Fibroblast of upper back skin (primary cell): ENCODE results near the gene WFDC10A.
A peak's percentile ranks its signal among the peaks of the same experiment; 100 is the strongest.
"Not testable (repeated sequence)": the region's sequence is repeated elsewhere in the genome, so short reads cannot be mapped to it uniquely, and the experiment has no call there.

Experiments
- DNase-seq: peaks from one replicate; pipeline ENCODE4 v3.0.0-alpha.2; 2013

WFDC10A gene

DNA sequence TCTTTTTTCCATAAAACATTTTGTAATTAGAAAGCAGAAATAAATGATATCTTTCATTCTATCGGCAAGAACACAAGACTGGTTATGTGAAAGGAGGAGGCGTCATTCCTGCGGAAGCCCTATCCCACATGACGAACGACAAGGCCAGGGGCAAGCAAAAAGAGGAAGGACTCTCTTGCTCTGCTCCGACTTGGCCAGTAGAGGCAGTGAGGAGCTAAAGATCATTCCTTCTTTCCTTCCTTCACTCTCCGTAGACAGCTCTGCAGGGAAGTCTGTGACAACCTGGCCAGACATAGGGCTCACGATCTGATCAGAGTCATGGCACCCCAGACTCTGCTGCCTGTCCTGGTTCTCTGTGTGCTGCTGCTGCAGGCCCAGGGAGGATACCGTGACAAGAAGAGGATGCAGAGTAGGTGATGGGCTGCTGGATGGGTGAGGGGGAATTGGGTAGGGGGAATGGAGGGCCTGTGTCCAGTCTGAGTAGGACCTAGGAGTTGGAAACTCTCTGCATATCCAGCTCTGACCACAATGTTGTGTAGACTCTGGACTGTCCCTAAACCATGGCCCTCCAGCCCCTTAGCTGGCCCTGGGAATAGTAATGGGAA, at the start of gene WFDC10A:
WFDC10A (plus strand) TSS at position 244 of the 605 bp plus-strand sequence; CDS start at position 319, 75 bp downstream.
- DNase-seq: peak; percentile 52

DNA sequence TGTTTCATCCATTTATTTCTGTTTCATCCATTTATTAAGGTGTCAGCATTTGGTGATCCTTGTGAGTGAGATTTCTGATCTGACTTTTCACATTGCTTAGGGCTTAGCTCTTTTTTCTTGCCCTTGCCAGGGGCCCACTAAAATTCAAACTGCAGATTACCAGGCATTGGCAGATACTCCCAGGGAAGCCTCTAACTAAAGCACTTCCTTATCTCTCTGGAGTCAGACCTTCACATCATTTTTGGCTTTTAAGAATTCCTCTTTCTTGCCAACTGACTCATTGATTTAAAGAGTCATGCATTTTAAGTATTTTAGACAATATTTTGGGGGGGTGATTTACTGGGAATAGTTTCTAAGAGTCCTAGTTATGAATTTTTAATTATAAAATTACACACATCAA, 47.8 kb upstream of the WFDC10A start:
- no peak for DNase-seq

DNA sequence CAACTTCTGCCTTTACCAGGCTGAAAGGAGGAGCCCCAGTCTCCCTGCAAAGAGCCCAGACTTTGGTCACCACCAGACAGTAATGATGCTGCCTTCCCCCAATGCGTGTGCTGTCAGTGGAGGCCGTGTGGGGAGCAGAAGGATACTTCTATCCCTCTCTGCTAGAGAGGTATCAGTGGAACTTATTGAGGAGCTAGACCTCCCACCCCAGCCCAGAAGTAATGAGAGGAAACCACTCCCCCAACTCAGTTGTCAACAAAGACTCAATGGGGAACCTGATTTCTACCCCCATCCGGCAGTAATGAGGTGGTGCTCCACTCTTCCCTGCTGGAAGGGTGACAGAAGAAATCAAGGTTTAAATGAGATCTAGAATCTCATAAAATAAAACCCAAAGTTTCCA, 46.0 kb upstream of the WFDC10A start:
- DNase-seq: no peak

GRCh38 chr20:45584294-45584693, 45.2 kb upstream of the WFDC10A start:
- not testable (repeated sequence) for DNase-seq

DNA sequence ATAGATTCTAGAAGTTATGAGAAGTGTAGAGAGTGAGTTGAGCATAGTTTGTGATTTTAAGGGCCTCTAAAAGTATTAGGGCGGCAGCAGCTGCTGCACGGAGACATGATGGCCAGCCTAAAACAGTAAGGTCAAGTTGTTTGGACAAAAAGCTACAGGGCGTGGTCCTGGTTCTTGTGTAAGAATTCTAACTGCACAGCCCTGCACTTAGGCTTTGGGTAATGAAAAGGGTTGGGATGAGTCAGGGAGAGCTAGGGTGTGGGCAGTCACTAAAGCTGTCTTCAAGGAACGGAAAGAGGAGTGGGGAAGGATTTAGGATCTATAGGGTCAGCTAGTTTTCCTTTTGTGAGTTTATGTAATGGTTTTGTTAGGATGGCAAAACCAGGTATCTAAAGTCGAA, 43.6 kb upstream of the WFDC10A start:
- DNase-seq: not testable (repeated sequence)

GRCh38 chr20:45588800-45589199, 40.7 kb upstream of the WFDC10A start:
- no peak for DNase-seq

DNA sequence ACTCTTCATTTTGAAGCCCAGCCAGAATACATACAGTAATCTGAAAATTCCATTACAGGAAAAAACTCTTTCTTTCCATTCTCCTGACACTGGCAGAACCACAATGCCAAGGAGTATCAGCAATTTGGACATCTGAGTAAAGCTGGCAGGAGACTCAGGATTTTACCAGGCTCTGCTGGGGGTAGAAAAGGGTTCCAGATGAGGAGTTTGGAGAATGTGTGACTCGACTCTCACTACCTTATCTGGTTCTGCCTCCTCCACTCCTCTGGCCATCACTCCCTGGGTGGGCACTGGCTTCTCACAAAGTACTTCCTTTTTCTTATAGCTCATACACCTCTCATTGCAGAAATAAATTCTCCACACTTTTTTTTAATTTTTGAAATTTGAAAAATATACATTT, 39.8 kb upstream of the WFDC10A start:
- DNase-seq: no peak

GRCh38 chr20:45592574-45593189, 36.9 kb upstream of the WFDC10A start:
- peak; percentile 55 for DNase-seq

GRCh38 chr20:45593498-45593897, 36.0 kb upstream of the WFDC10A start:
- no peak for DNase-seq

DNA sequence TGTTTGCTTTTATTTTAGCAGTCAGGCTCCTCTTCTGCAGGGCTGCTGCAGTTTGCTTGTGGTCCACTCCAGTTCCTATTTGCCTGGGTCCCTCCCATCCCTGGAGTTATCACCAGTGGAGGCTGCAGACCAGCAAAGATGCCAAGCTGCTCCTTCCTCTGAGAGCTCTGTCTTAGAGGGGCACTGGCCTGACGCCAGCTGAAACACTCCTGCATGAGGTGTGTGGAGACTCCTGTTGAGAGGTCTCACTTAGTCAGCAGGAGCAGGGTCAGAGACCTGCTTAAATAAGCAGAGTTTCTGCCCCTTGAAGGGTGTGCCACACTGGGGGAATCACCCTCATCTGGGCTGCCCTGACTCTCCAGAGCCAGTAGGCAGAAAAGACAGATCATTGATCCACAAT, 34.3 kb upstream of the WFDC10A start:
- no peak for DNase-seq

GRCh38 chr20:45607810-45608209, 21.7 kb upstream of the WFDC10A start:
- DNase-seq: no peak

DNA sequence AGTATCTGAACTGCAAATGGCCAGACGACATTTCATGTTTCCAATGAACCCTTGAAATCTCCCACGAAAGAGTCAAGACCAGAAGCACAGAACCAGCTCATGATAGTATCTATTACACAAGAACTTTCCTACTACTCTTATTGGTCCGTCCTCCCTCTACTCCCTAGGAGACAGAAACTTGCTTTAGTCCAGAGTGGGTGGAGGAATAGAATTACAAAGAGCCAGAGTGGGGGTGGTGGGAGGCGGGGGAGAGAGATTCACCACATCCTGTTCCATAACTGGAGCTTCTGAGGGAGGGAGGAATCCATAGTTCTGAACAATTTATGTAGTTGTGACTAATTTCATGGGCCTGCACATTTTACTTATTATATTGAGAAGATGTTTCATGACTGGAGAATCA, 18.5 kb upstream of the WFDC10A start:
- peak; percentile 91 for DNase-seq

GRCh38 chr20:45612314-45612713, 17.2 kb upstream of the WFDC10A start:
- no peak for DNase-seq

- no peak for DNase-seq
Measured at GRCh38 chr20:45617591-45617990, 11.9 kb upstream of the WFDC10A start.

DNA sequence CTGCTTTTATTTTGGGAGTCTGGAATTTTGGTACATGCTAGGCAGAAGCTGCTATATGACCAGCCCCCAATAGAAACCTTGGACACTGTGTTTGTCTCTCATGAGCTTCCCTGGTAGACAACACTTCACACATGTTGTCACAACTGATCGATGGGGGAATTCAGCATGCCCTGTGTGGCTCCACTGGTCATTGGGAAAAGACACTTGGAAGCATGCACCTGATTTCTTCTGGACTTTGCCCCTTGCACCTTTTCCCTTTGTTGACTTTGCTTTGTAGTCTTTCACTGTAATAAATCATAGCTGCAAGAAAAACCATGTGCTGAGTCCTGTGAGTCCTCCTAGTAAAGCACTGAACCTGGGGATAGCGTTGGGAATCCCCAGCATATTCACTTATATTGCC, 7.9 kb upstream of the WFDC10A start:
- DNase-seq: no peak

DNA sequence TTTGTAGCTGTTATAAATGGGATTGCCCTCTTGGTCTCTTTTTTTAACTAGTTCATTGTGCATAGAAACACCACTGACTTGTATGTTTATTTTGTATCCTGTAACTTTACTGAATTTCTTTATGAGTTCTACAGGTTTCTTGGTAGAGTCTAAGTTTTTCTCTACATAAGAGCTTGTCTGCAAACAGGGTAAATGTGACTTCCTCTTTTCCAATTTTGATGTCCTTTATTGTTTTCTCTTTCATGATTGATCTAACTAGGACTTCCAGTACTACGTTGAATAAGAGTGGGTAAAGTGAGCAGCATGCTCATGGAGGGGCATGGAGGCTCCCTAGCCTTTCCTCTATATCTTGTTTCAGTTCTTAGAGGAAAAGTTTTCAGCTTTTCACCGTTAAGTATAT, 3.0 kb upstream of the WFDC10A start:
- no peak for DNase-seq

DNA sequence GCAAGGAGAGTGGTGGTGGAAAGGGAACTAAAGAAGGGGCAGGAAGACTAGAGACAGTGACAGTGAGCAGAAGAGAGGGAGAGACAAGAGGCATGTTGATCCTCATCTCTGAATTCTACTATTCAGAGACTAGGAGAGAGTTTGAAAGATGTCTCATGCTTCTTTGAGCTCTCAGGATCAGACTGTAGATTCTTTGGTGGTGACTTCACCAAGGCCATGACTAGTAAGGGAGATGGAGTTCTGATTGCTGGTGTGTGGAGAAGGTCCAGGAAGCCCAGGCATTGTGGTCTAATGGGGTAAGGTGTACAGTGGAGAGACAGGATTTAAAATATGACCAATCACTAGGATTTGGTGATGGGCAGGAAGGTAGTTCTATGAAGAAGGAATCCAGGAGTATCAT, 832 bp downstream of the WFDC10A start:
- DNase-seq: peak; percentile 3

- no peak for DNase-seq
Measured at GRCh38 chr20:45631184-45631583, 1.6 kb downstream of the WFDC10A start, which contains the start of gene WFDC9. Gene WFDC9, minus strand, starts transcription at chr20:45631284. Its CDS starts 21,103 bp downstream, at chr20:45610181.

DNA sequence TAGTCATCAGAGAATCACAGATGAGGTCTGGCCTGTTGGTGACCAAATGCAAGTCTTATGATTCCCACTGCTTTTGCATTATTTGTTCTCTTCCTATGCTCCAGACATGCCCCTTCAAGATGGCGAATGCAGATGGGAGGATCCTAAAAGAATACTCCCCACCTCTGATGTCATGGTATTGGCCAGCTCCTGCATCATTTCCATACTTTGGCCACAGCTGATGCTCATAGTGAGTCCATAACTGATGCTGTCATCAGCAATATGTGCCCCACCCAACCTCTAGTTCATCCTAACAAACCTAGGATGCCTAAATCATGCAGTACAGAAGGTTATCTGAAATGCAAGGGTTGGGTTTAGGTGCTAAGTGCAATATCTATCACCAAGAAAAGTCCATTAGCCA, 7.0 kb downstream of the WFDC10A start:
- no peak for DNase-seq

- DNase-seq: no peak
Measured at GRCh38 chr20:45639687-45640086, 10.1 kb downstream of the WFDC10A start.

DNA sequence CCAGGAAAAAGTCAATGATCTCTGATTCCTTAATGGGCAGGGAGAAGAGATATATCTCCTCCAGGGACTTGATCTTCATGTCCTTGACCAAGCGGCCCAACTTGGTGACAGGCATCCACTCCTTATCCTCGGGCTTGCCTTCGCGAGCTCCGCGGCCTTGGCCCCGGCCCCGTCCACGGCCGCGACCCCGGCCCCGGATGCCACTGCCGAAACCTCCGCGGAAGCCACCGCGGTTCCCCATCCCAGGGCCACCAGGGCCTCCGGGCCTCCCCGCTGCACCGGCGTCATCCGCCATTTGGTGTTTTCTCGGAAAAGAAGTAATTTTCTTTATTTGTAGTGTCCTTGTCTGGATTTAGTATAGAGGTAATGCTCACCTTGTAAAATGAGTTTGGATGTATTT, 11.5 kb downstream of the WFDC10A start:
- not testable (repeated sequence) for DNase-seq

GRCh38 chr20:45645869-45646268, 16.3 kb downstream of the WFDC10A start:
- DNase-seq: not testable (repeated sequence)

DNA sequence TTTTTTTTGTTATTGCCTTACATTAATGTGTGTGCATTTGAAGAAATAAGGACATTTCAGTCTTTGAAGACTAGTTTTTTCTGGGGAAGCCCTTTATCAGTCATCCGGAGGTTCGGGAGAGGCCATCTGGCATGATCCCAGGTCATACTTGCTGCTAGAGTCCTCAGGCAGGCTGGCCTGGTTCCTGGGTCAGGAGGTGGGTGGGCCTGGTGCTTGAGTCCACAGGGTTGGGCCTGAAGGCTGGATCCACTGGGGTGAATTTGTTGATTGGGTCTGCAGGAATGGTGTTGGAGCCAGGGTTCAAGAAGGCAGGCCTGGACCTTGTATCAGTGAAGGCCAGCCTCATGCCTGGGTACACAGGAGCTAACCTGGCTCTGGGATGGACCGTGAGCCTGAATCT, 17.3 kb downstream of the WFDC10A start:
- no peak for DNase-seq

DNA sequence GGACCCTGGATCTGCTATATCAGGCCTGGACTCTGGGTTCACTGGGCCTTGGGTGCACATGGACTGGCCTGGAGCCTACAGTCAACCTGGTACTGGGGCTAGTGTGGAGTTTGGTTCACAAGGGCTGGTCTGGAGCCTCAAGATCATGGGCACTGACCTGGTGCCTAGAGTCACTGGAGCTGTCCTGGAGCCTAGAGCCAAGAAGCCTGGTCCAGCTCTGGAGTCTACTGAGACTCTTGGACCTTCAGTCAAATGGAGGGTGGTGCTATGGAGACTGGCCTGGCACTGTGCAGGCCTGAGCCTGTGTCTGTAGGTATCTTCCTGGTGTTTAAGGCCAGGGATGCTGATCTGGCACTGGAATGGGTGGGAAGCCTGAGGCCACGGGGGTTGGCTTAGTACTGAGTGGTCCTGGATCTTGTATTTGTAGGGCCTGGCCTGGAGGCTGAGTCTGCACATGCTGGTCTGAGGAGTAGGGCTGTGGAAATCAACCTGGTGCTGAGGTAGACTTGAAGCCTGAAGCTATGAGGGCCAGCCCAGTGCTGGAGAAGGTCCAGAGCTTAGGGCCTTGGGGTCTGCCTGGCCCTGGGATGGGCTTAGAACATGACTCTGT, 18.0 kb downstream of the WFDC10A start:
- no peak for DNase-seq
